HG02642 (cell line): ENCODE results near the gene ITGA3.

Source experiments
- ATAC-seq: cut with Tn5 transposase; IDR thresholded peaks from one replicate; pipeline ENCODE4 v1.9.1; 2021; ENCODE audit warnings: mild to moderate bottlenecking; ENCODE audit not compliant: unreplicated experiment, poor library complexity

The ITGA3 gene

DNA sequence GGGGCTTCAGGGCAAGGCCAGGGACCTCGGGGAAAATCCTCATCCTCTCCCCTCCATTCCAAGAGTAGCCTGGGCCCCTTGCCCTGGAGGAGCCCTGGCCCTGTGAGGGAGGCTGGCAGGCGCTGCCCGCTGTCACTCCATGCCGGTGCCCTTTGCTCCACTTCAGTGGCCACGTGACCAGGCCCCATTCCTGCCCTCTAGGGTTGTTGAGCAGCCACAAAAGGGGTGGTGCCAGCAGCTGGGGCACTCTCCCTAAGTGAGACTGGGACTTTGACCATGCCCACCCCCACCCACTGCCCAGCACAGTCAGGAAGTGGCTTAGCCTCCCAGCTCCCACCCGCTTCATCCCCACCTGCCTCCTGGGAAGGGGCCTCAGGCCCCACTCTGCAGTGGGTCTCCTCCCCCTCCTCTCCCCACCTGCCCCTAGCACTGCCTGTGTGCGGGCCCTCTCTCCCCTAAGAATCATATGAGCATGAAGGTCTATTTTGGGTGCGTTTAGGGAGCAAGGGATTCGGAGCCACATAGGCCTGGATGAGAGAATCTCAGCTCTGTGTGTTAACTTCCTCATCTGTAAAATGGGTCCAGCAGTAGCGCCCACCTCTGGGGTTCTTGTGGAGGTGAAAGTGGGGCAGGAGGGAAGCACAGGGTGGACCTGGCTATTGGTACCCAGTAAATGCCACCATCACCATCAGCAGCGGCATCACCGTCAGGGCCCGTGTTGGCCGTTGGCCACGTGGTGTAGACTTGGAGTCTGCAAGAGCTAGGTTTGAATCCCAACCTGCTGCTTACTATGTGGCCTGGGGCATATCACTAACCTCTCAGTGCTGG, 46.5 kb downstream of the ITGA3 start:
- no peak for ATAC-seq

DNA sequence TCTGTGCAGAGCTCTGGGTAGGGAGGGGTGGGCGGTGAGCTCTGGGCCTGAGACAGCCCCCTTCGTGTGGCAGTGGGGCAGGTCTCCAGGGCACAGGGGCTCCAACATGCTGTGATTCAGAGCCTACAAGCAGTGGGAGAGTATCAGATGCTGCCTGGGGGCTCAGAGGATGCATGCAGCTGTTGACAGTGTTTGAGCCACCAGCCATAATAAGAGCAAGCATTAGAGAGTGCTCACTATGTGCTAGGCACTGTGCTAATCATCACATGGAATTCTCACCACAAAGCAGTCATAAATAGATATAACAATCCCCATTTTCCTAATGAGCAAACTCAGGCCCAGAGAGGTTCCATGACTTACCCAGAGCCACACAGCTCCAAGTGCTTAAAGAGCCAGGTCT, 47.3 kb downstream of the ITGA3 start:
- ATAC-seq: no peak

DNA sequence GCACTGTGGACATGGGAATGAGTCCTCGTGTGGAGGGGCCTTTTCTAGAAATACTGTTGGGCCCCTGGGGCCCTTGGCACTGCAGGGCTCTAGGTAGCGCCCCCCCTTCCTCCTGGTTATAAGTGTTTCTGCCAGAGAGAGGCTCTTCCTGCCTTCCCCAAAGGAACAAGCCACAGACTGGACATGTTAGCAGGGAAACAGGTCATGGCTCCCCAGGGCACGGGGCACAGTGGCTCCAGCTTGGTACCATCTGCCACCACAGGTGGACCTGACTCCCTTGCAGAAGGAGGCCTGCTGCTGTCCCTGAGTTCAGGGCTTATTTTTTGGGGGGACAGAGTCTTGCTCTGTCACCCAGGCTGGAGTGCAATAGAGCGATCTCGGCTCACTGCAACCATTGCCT, 48.0 kb downstream of the ITGA3 start:
- no peak for ATAC-seq

DNA sequence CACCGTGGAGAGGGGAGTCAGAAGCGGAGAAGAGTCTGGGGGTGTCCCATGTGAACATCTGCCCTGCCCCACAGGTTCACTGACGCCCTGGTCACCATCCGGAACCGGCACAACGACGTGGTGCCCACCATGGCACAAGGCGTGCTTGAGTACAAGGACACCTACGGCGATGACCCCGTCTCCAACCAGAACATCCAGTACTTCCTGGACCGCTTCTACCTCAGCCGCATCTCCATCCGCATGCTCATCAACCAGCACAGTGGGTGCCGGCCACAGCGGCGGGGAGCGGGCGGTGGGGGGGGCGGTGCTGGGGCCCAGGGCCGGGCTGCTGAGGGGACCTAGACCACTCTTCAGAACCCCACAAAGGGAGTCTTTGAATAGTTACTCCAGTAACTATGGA, 49.9 kb downstream of the ITGA3 start:
- no peak for ATAC-seq

DNA sequence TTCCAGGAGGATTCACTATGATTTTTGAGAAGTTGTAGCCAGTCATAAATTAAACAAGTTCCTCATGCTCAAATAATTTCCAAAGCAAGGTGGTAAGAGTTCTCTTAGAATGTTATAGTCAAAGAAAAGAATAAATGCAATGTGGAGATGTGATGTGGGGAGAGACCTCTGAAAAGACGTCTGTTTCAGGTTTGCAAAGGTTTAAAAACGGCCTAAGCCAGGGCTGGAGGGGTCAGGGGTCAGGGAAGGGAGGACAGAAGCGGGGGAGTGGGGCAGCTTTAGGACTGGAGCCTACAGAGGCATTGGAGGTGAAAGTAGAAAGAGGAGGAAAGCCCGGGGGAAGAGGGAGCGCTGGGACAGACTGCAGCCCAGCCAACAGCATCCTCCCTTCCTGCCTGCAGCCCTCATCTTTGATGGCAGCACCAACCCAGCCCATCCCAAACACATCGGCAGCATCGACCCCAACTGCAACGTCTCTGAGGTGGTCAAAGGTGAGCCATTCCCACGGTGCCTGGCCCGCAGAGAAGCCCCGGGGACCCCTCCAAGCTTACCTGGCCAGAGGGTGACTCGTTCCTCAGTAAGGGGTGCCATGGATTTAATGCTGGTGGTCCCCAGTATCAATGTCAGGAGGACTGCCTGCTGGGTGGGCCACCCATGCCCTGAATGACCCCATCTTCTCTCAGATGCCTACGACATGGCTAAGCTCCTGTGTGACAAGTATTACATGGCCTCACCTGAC, 50.7 kb downstream of the ITGA3 start:
- no peak for ATAC-seq

GRCh38 chr17:50107790-50108414, 52.0 kb downstream of the ITGA3 start:
- no peak for ATAC-seq

DNA sequence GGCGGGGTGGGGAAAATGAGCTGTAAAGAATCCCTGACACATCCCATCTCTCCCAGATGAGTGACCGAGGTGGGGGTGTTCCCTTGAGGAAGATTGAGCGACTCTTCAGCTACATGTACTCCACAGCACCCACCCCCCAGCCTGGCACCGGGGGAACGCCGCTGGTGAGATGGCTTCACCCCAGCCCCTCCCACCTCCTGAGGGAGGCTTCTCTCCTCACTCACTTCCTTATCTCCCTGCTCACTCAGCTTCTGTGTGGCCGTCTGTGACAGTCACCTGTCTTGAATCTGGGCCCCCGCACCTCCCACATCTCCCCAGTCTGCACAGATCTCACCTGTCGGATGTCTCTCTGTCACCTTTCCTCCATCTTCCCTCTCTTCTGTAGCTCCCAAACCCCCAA, 52.6 kb downstream of the ITGA3 start:
- ATAC-seq: no peak

DNA sequence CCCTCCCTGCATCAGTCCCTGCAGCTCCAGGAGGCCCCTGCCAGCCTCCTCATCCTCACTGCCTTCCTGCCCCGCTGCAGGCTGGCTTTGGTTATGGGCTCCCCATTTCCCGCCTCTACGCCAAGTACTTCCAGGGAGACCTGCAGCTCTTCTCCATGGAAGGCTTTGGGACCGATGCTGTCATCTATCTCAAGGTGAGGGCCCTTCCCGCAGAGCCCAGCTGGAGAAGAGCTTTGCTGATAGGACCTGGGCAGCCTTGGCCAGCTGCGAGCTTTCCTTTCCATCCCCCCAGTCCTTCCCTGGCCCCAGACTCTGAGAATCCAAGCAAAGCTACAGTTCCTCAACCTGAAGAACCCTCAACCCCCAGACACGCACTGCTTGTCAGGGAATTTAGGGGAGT, 53.3 kb downstream of the ITGA3 start:
- no peak for ATAC-seq

- ATAC-seq: no peak
These were observed 53.9 kb downstream of the ITGA3 start for GRCh38 chr17:50109785-50110184.

- no peak for ATAC-seq
These were observed 54.9 kb downstream of the ITGA3 start for GRCh38 chr17:50110591-50111349.

DNA sequence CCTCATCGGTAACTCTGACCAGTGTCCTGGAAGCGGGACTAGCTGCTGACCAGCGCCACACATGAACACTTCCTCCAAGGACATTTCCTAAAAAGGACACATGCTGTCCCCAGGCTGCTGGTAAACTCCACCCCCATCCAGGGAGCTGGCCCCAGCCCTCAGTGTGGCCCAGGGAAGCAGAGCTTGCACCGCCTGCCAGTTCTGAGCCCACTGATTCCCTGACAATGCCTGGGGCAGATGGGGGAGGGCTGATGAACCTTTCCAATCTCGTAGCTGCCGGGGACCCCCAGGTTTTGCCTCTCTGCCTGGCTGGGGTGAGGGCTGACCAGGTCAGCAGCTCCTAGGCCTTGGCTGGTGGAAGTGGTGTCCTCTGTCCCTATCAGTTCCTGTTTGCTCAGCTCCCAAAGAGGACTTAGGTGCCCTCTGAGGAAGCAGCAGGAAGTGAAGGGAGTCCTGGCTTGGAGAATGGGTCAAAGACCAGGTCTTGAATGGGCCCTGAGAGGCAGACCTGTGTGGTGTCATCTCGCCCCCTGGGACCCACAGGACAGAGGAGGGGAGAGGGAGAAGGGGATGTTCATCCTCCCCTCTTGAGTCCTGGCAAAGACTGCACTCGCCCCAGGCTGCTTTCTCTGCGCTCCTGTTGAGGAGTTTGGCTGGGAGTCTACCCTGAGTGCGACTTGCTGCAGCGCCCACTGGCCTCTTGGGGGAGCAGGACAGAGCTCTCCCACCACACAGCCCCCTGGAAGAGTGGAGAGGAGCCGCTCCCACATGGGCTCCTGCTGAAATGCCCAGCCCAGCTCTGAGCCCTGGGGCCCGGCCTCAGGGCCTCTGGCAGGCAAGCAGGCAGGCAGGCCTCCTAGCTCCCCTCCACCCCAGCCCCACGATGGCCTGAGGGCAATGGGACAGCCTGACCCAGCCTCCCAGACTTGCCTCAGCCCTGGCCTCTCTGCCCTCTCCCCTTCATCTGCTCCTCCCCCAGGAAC, 56.1 kb downstream of the ITGA3 start:
- no peak for ATAC-seq

- no peak for ATAC-seq
These were observed 56.8 kb downstream of the ITGA3 start for GRCh38 chr17:50112694-50113093.

- no peak for ATAC-seq
These were observed 57.9 kb downstream of the ITGA3 start for GRCh38 chr17:50113624-50114320.

DNA sequence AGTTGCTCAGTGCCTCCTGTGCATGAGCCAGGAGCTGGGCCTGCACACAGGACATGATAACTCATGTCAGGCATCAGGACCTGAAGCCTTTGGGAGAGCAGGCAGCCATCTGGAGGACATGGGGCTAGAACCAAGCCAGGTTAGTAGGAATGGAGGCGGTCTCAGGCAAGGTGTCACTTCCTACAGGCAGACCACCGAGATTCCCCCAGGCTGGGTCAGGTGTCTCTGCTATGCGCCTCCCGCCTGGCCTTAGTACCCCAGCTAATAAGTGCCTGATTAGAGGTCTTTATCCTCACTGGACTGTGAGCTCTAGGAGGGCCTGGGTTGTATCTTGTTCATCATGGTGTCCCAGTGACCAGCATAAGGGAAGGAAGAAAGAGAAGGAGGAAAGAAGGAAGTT, 58.5 kb downstream of the ITGA3 start:
- ATAC-seq: no peak

DNA sequence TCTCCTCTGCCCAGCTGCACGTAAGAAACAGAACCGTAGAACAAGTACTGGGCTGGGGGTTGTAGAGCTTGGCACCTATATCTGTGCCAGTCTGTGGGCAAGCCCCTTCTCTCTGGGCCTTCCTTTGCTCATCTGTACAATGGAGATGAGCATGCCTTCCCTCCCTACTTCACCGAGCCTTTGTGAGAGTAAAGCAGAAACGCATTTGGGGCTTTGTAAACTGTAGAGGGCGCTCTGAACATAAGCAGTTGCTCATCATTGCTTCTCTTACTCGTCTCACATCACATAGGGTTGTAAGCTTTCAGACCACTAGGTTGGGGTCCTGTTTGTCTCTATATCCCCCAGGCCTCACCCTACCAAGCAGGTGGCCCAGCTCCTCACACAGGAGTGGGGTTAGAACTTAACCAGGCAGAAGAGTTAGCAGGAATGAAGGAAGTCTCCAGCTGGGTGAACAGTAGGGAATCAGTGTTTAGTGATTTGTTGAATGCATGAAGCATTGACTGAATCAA, 59.0 kb downstream of the ITGA3 start:
- ATAC-seq: no peak

GRCh38 chr17:50115756-50116155, 59.8 kb downstream of the ITGA3 start:
- no peak for ATAC-seq

DNA sequence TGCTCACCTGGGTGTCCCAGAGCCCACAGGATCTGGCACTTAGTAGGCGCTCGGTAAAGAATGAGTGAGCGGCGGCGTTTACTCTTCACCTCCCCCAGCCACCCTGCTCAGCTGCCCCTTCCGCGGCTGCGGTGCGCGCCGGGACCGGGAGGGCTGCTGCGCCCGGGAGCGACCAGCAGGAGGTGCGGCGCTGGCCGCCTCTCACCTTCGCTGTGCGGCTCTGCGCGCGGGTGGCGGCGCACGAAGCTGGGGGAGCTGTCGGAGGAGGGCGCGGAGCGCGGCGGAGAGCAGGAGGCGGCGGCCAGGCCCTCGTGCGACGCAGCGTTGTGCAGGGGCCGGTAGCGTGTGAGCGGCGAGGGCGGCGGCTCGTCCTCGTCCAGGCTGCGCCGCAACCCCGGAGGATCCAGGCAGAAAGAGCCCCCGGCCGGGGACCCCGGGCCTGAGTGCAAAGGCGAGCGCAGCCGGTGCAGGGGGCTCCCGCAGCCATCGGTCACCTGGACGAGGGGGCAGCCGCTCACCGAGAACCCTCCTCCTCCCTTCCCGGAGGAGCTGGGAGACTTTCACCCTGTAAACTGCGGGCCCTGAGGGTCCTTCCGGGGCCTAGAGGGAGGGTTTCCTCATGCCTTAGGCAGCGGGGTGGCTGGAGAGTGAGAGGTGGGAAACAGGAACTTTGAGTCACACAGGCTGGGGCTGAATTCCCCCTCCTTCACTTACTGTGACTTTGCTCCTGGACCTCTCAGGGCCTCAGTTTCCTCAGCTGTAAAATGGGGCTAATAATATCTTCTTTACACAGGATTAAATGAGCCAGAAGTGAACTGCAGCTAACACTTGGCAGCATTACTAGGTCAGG, 61.5 kb downstream of the ITGA3 start:
- no peak for ATAC-seq
